Stimulated activated effector memory CD8-positive, alpha-beta T cell treated with anti-CD3 and anti-CD28 coated beads, Interleukin-12 subunit alpha, Interleukin-12 subunit beta, amount 100 ng/mL, for 72 hours (primary cell): ENCODE data around the gene ARHGAP28.
"Not testable (repeated sequence)": the region's sequence is repeated elsewhere in the genome, so short reads cannot be mapped to it uniquely, and the experiment has no call there.

Experiments used
- ATAC-seq: fragments of 150-1000 bp; cut with Tn5 transposase; 2 replicates; pipeline ENCODE4 v1.10.0; 2021
- DNase-seq, 2 donors: peaks; one replicate each; pipeline ENCODE4 v3.0.0; 2021 to 2022; ENCODE audit warnings: low spot score in 2 of 2
- H3K27ac Mint-ChIP-seq: one replicate; pipeline ENCODE4 v1.8.0; 2022; ENCODE audit warnings: mild to moderate bottlenecking, mixed read lengths
- H3K36me3 Mint-ChIP-seq: one replicate; pipeline ENCODE4 v1.8.0; 2022; ENCODE audit warnings: mild to moderate bottlenecking, mixed read lengths
- H3K4me1 Mint-ChIP-seq: one replicate; pipeline ENCODE4 v1.8.0; 2022; ENCODE audit warnings: mixed read lengths
- H3K4me3 Mint-ChIP-seq: one replicate; pipeline ENCODE4 v1.8.0; 2022; ENCODE audit warnings: mild to moderate bottlenecking, mixed read lengths
- H3K9me3 Mint-ChIP-seq: one replicate; pipeline ENCODE4 v1.8.0; 2022; ENCODE audit warnings: mixed read lengths

Gene ARHGAP28

GRCh38 chr18:6927153-6927552, 197.6 kb downstream of the ARHGAP28 start:
- Mint-ChIP-seq H3K27ac (no peak overlapping the region), H3K4me3 (no peak overlapping the region), H3K4me1 (no peaks in the 10 kb centered on the region), H3K36me3 (no peaks in the 10 kb centered on the region), H3K9me3 (peaks cover 15% of the 10 kb centered on the region)
- no peak for ATAC-seq
- DNase-seq, result no peak

GRCh38 chr18:6928359-6928758, 198.8 kb downstream of the ARHGAP28 start:
- Mint-ChIP-seq H3K4me1 (no peaks in the 10 kb centered on the region), H3K36me3 (no peaks in the 10 kb centered on the region), H3K27ac (no peak overlapping the region), H3K4me3 (no peak overlapping the region), H3K9me3 (peaks cover 13% of the 10 kb centered on the region)
- no peak for DNase-seq
- ATAC-seq, result no peak

- no peak for DNase-seq
- Mint-ChIP-seq H3K4me1 (no peaks in the 10 kb centered on the region), H3K36me3 (no peaks in the 10 kb centered on the region), H3K9me3 (peaks cover 11% of the 10 kb centered on the region), H3K27ac (no peak overlapping the region), H3K4me3 (no peak overlapping the region)
- ATAC-seq, result no peak
Observed at GRCh38 chr18:6929370-6930102, 200.0 kb downstream of the ARHGAP28 start.

GRCh38 chr18:6934859-6935258, 205.3 kb downstream of the ARHGAP28 start:
- DNase-seq (no peak), ATAC-seq (no peak)
- peaks cover 8% of the 10 kb centered on the region for H3K9me3 Mint-ChIP-seq
- no peak overlapping the region for H3K27ac Mint-ChIP-seq
- no peaks in the 10 kb centered on the region for H3K36me3 Mint-ChIP-seq
- H3K4me1 Mint-ChIP-seq, result no peaks in the 10 kb centered on the region
- H3K4me3 Mint-ChIP-seq, result no peak overlapping the region

GRCh38 chr18:6938003-6938402, 208.5 kb downstream of the ARHGAP28 start:
- H3K4me3 Mint-ChIP-seq, result no peak overlapping the region
- no peak overlapping the region for H3K27ac Mint-ChIP-seq
- H3K36me3 Mint-ChIP-seq, result no peaks in the 10 kb centered on the region
- peaks cover 2% of the 10 kb centered on the region for H3K9me3 Mint-ChIP-seq
- DNase-seq (no peak), ATAC-seq (no peak)
- H3K4me1 Mint-ChIP-seq, result no peaks in the 10 kb centered on the region

- not testable (repeated sequence) for H3K4me1 Mint-ChIP-seq, H3K9me3 Mint-ChIP-seq, DNase-seq, ATAC-seq, H3K4me3 Mint-ChIP-seq, H3K27ac Mint-ChIP-seq, H3K36me3 Mint-ChIP-seq
Observed at GRCh38 chr18:6938403-6938802, 208.9 kb downstream of the ARHGAP28 start.

- no peak overlapping the region for H3K4me3 Mint-ChIP-seq
- H3K4me1 Mint-ChIP-seq, result no peaks in the 10 kb centered on the region
- no peaks in the 10 kb centered on the region for H3K36me3 Mint-ChIP-seq
- DNase-seq (no peak), ATAC-seq (no peak)
- peaks cover 4% of the 10 kb centered on the region for H3K9me3 Mint-ChIP-seq
- H3K27ac Mint-ChIP-seq, result no peak overlapping the region
Observed at GRCh38 chr18:6939972-6940371, 210.5 kb downstream of the ARHGAP28 start.

GRCh38 chr18:6940451-6940850, 210.9 kb downstream of the ARHGAP28 start:
- DNase-seq, result no peak
- H3K36me3 Mint-ChIP-seq, result no peaks in the 10 kb centered on the region
- H3K4me1 Mint-ChIP-seq, result no peaks in the 10 kb centered on the region
- H3K27ac Mint-ChIP-seq, result no peak overlapping the region
- no peak for ATAC-seq
- no peak overlapping the region for H3K4me3 Mint-ChIP-seq
- peaks cover 4% of the 10 kb centered on the region for H3K9me3 Mint-ChIP-seq

GRCh38 chr18:6941996-6942395, 212.5 kb downstream of the ARHGAP28 start:
- no peak for ATAC-seq
- DNase-seq, result no peak
- Mint-ChIP-seq H3K9me3 (peaks cover 6% of the 10 kb centered on the region), H3K4me1 (no peaks in the 10 kb centered on the region), H3K4me3 (no peak overlapping the region), H3K36me3 (no peaks in the 10 kb centered on the region), H3K27ac (no peak overlapping the region)

GRCh38 chr18:6942742-6943141, 213.2 kb downstream of the ARHGAP28 start:
- no peak for ATAC-seq
- Mint-ChIP-seq H3K4me1 (no peaks in the 10 kb centered on the region), H3K27ac (no peak overlapping the region), H3K9me3 (peaks cover 6% of the 10 kb centered on the region), H3K4me3 (no peak overlapping the region), H3K36me3 (no peaks in the 10 kb centered on the region)
- no peak for DNase-seq

GRCh38 chr18:6943143-6943542, 213.6 kb downstream of the ARHGAP28 start:
- Mint-ChIP-seq H3K4me1 (no peaks in the 10 kb centered on the region), H3K36me3 (no peaks in the 10 kb centered on the region), H3K27ac (no peak overlapping the region), H3K9me3 (peaks cover 6% of the 10 kb centered on the region), H3K4me3 (no peak overlapping the region)
- ATAC-seq (no peak), DNase-seq (no peak)

- no peaks in the 10 kb centered on the region for H3K4me1 Mint-ChIP-seq
- no peak overlapping the region for H3K4me3 Mint-ChIP-seq
- ATAC-seq (no peak), DNase-seq (no peak)
- peaks cover 16% of the 10 kb centered on the region for H3K9me3 Mint-ChIP-seq
- H3K36me3 Mint-ChIP-seq, result no peaks in the 10 kb centered on the region
- H3K27ac Mint-ChIP-seq, result no peak overlapping the region
Observed at GRCh38 chr18:6947338-6948030, 218.0 kb downstream of the ARHGAP28 start.

GRCh38 chr18:6948281-6949055, 219.0 kb downstream of the ARHGAP28 start:
- H3K27ac Mint-ChIP-seq, result no peak overlapping the region
- no peaks in the 10 kb centered on the region for H3K36me3 Mint-ChIP-seq
- DNase-seq, result no peak
- no peaks in the 10 kb centered on the region for H3K4me1 Mint-ChIP-seq
- H3K9me3 Mint-ChIP-seq, result peaks cover 16% of the 10 kb centered on the region
- no peak for ATAC-seq
- no peak overlapping the region for H3K4me3 Mint-ChIP-seq

- DNase-seq (no peak), ATAC-seq (no peak)
- no peaks in the 10 kb centered on the region for H3K36me3 Mint-ChIP-seq
- H3K9me3 Mint-ChIP-seq, result peaks cover 25% of the 10 kb centered on the region
- no peaks in the 10 kb centered on the region for H3K4me1 Mint-ChIP-seq
- H3K27ac Mint-ChIP-seq, result no peak overlapping the region
- H3K4me3 Mint-ChIP-seq, result no peak overlapping the region
Observed at GRCh38 chr18:6949800-6950586, 220.5 kb downstream of the ARHGAP28 start.

GRCh38 chr18:6950641-6951040, 221.1 kb downstream of the ARHGAP28 start:
- peaks cover 25% of the 10 kb centered on the region for H3K9me3 Mint-ChIP-seq
- ATAC-seq, result no peak
- no peak overlapping the region for H3K4me3 Mint-ChIP-seq
- DNase-seq, result no peak
- H3K27ac Mint-ChIP-seq, result no peak overlapping the region
- no peaks in the 10 kb centered on the region for H3K36me3 Mint-ChIP-seq
- no peaks in the 10 kb centered on the region for H3K4me1 Mint-ChIP-seq
